HFF-Myc (cell line): ENCODE measurements around the gene PRPSAP1.

ENCODE experiments used
- DNase-seq: peaks from one replicate; pipeline ENCODE4 v3.0.0-alpha.2; 2011; ENCODE audit warnings: low read depth; ENCODE audit errors: extremely low read depth
- H3K4me3 ChIP-seq: replicated peaks from 2 replicates; pipeline ENCODE4 v1.5.1; 2011; ENCODE audit warnings: low read depth, mild to moderate bottlenecking, control low read depth, low read length
- CTCF ChIP-seq: IDR thresholded peaks from 2 replicates; pipeline ENCODE4 v1.5.1; 2012; ENCODE audit warnings: mild to moderate bottlenecking, low read depth, low read length, control low read depth; ENCODE audit errors: missing control alignments

PRPSAP1 gene

GRCh38 chr17:76260220-76260619, 93.5 kb downstream of the PRPSAP1 start:
- no peak for DNase-seq
- H3K4me3 ChIP-seq: no peak overlapping the region
- no peak for TF ChIP-seq CTCF
